Mononuclear cell (primary cell): ENCODE measurements around the gene LRFN3. TPM values are rescaled to one million over a fixed set of nuclear protein-coding genes. Genes with fewer than 3 reads are reported as not detected.
"Not testable (repeated sequence)": the region's sequence is repeated elsewhere in the genome, so short reads cannot be mapped to it uniquely, and the experiment has no call there.

Source experiments
- H3K27me3 ChIP-seq: 2 replicates; pipeline ENCODE4 v1.6.0; 2011; ENCODE audit warnings: low read length, control low read depth; ENCODE audit not compliant: insufficient read depth
- H3K4me1 ChIP-seq: 2 replicates; pipeline ENCODE4 v1.5.1; 2011; ENCODE audit warnings: mild to moderate bottlenecking, low read length, control low read depth; ENCODE audit not compliant: insufficient read depth
- H3K4me3 ChIP-seq: 2 replicates; pipeline ENCODE4 v1.5.1; 2011; ENCODE audit warnings: mild to moderate bottlenecking, low read length, moderate library complexity
- H3K9me3 ChIP-seq: 2 replicates; pipeline ENCODE4 v1.5.1; 2011; ENCODE audit warnings: low read depth, mild to moderate bottlenecking, control low read depth, low read length
- total RNA-seq: library from RNA; depleted of rRNA; stranded (reverse); fragments of >200 nt; gene quantifications from one replicate; pipeline ENCODE4 v1.2.3, GENCODE V29; 2012

The LRFN3 gene, protein sequence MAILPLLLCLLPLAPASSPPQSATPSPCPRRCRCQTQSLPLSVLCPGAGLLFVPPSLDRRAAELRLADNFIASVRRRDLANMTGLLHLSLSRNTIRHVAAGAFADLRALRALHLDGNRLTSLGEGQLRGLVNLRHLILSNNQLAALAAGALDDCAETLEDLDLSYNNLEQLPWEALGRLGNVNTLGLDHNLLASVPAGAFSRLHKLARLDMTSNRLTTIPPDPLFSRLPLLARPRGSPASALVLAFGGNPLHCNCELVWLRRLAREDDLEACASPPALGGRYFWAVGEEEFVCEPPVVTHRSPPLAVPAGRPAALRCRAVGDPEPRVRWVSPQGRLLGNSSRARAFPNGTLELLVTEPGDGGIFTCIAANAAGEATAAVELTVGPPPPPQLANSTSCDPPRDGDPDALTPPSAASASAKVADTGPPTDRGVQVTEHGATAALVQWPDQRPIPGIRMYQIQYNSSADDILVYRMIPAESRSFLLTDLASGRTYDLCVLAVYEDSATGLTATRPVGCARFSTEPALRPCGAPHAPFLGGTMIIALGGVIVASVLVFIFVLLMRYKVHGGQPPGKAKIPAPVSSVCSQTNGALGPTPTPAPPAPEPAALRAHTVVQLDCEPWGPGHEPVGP
- total RNA-seq = 1.3 TPM

DNA sequence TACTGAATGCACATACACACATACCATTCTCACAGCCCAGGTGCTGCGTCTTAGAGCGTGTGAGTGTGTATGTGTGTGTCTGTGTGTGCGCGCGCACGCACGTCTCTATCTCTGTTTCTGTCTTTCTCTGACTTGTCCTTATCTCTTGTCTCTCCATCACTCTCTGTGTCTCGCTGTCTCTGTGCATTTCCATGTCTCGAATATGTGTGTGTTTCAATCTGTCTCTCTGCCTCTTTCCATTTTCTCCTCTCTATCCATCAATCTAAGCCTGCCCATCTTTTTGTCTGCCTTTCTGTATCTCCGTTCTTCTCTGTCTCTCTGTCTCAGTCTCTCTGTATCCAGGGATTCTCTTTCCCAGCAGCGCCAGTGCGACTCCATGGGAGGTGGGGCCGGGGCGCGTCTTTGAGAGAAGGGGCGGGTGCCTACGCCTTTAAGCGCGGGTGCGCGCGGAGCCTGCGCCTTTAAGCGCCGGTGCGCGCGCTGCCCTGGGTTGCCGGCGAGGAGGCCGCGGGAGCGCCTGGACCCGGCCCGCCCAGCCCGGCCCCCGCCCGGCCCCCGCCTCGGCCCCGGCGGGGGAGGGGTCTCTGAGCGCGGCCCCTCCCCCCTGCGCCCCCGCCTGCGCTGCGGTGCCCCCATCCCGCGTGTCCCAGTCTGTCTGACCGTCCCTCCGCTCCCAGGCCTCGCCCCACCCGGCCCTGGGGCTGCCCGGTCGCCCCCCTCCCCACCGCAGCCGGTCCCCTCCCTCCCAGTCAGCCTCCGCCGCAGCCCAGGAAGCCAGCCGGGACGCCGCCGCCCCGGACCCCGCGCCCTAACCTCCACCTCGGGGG, at the start of gene LRFN3:
TSS of gene LRFN3 (plus strand) at position 464 of the 827 bp plus-strand sequence. CDS start 3,052 bp downstream, outside the sequence.
- H3K4me3 ChIP-seq = peak within 1 kb of the TSS; percentile 26
- H3K27me3 ChIP-seq = peaks cover 9% of the 10 kb centered on the region
- no peaks in the 10 kb centered on the region for H3K9me3 ChIP-seq
- H3K4me1 ChIP-seq = peaks cover 20% of the 10 kb centered on the region

DNA sequence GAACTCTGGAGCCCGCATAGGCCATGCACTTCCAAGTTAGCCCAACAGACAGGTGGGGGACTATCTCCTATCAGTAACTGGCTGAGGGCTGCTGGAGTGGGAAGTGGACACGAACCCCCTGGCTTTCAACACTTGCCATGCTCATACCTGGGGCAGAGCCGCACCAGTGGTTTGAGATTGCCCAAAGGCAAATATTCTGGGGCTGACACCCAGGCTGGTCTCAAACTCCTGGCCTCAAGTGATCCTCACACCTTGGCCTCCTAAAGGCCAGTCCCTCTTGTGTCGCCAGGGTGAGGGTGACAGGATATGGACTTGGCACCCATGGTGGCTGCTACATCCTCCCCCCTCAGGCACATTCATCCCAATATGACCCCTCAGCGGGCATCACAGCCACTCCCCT, 49.0 kb upstream of the LRFN3 start:
- Histone ChIP-seq H3K4me3 (no peak overlapping the region), H3K9me3 (no peaks in the 10 kb centered on the region), H3K27me3 (no peaks in the 10 kb centered on the region), H3K4me1 (no peaks in the 10 kb centered on the region)

GRCh38 chr19:35888398-35888797, 47.8 kb upstream of the LRFN3 start:
- Histone ChIP-seq H3K4me3 (no peak overlapping the region), H3K4me1 (no peaks in the 10 kb centered on the region), H3K27me3 (no peaks in the 10 kb centered on the region), H3K9me3 (no peaks in the 10 kb centered on the region)

- Histone ChIP-seq H3K27me3 (no peaks in the 10 kb centered on the region), H3K9me3 (no peaks in the 10 kb centered on the region), H3K4me1 (no peaks in the 10 kb centered on the region), H3K4me3 (no peak overlapping the region)
Measured at GRCh38 chr19:35889370-35890112, 46.6 kb upstream of the LRFN3 start.

- H3K4me1 ChIP-seq = no peaks in the 10 kb centered on the region
- no peaks in the 10 kb centered on the region for H3K9me3 ChIP-seq
- H3K4me3 ChIP-seq = no peak overlapping the region
- H3K27me3 ChIP-seq = no peaks in the 10 kb centered on the region
Measured at GRCh38 chr19:35890113-35890650, 46.0 kb upstream of the LRFN3 start.

DNA sequence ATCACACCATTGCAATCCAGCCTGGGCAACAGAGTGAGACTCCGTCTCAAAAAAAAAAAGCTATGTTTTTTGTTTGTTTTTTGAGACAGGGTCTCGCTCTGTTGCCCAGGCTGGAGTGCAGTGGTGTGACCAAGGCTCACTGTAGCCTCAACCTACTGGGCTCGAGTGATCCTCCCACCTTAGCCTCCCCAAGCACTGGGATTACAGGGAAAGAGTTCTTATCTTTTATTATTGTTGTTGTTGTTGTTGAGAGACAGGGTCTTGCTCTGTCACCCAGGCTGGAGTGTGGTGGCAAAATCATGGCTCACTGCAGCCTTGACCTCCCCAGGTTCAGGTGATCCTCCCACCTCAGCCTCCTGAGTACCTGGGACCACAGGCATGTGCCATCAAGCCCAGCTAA, 44.4 kb upstream of the LRFN3 start:
- not testable (repeated sequence) for H3K4me1 ChIP-seq, H3K9me3 ChIP-seq, H3K4me3 ChIP-seq, H3K27me3 ChIP-seq

- peaks cover 29% of the 10 kb centered on the region for H3K4me1 ChIP-seq
- no peaks in the 10 kb centered on the region for H3K27me3 ChIP-seq
- H3K4me3 ChIP-seq = no peak overlapping the region
- no peaks in the 10 kb centered on the region for H3K9me3 ChIP-seq
Measured at GRCh38 chr19:35894342-35894741, 41.8 kb upstream of the LRFN3 start.

DNA sequence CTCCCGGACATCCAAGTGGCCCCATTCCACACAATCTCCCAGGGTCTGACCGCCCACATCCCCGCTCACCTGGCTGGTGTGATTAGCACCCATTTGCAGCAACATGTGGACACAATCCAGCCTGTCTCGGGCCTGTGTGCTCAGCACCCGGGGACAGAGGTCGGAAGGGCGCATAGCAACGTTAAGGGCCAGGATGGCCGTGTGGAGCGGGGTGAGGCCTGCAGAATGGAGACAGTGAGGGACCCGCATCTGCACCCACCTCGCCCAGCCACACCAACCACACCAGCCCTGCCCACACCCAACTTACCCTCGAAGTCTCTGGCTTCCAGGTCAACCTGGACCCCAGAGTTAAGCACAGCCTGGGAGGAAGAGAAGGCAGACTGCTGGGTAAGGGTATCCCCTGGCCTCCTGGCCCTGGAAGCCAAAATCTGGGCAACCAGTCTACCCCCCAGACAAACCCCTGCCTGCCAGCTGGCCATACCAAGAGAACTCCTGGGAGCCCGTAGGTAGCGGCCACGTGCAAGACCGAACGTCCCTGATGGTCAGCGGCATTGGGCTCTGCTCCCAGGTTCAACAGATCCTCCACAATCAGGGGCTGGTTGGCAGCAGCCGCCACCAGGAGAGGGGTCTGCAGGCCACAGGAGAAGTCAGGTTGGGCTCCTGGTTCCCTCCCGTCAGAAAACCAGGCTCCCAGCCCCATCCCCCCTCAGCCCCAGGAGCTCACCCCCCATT, 40.1 kb upstream of the LRFN3 start:
- H3K9me3 ChIP-seq = no peaks in the 10 kb centered on the region
- H3K4me1 ChIP-seq = peaks cover 34% of the 10 kb centered on the region
- H3K4me3 ChIP-seq = no peak overlapping the region
- no peaks in the 10 kb centered on the region for H3K27me3 ChIP-seq

- H3K27me3 ChIP-seq = no peaks in the 10 kb centered on the region
- no peak overlapping the region for H3K4me3 ChIP-seq
- H3K9me3 ChIP-seq = no peaks in the 10 kb centered on the region
- H3K4me1 ChIP-seq = peaks cover 39% of the 10 kb centered on the region
Measured at GRCh38 chr19:35896643-35897040, 39.5 kb upstream of the LRFN3 start.

GRCh38 chr19:35897706-35898451, 38.3 kb upstream of the LRFN3 start:
- H3K4me1 ChIP-seq = peaks cover 52% of the 10 kb centered on the region
- H3K4me3 ChIP-seq = peak overlapping the region; percentile 98
- no peaks in the 10 kb centered on the region for H3K9me3 ChIP-seq
- no peaks in the 10 kb centered on the region for H3K27me3 ChIP-seq

DNA sequence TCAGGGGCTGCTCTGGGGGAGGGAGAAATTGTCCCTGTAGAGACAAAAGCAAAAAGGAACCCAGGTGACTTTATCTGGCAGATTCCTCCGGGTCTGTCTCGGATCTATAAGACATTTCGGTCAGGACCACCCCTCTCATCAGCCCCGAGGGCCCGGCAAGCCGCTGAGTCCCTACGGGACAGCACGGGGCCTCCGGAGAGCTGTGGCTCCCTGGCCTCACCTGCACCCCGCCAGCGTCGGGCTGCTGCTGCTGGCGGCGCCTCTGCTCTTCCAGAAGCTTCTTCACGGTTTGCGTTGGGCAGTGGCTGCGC, 37.7 kb upstream of the LRFN3 start:
- Histone ChIP-seq H3K4me3 (peak overlapping the region; percentile 98), H3K4me1 (peaks cover 57% of the 10 kb centered on the region), H3K9me3 (no peaks in the 10 kb centered on the region), H3K27me3 (no peaks in the 10 kb centered on the region)

GRCh38 chr19:35899547-35900214, 36.5 kb upstream of the LRFN3 start:
- Histone ChIP-seq H3K4me3 (peak overlapping the region; percentile 98), H3K4me1 (peaks cover 70% of the 10 kb centered on the region), H3K27me3 (no peaks in the 10 kb centered on the region), H3K9me3 (no peaks in the 10 kb centered on the region)

GRCh38 chr19:35901055-35901644, 35.0 kb upstream of the LRFN3 start:
- Histone ChIP-seq H3K27me3 (no peaks in the 10 kb centered on the region), H3K9me3 (no peaks in the 10 kb centered on the region), H3K4me1 (peaks cover 81% of the 10 kb centered on the region), H3K4me3 (peak overlapping the region; percentile 98)
